Measurements from ENCODE around the gene RIMS4. TPM values are rescaled to one million over a fixed set of nuclear protein-coding genes. Genes with fewer than 3 reads are reported as not detected.

The RIMS4 gene
- polyA plus RNA-seq, 3 donors: not detected

- Mint-ChIP-seq H3K4me1 (peaks cover 8% of the 10 kb centered on the region), H3K27ac (no peak overlapping the region), H3K27me3 (ENCODE audit: low read depth in 3 of 3) (peaks cover 0 to 5% (median 4%) of the 10 kb centered on the region in 3 donors), H3K9me3 (no peaks in the 10 kb centered on the region), H3K4me3 (no peak overlapping the region), H3K36me3 (no peaks in the 10 kb centered on the region)
- WGBS (ENCODE audit: insufficient coverage): 95% methylated on average over 8 of the region's 8 CpGs
- Histone ChIP-seq H3K9ac (ENCODE audit: insufficient read depth, low read length, poor library complexity, severe bottlenecking) (no peak overlapping the region), H3K4me2 (replicated peaks; ENCODE audit: extremely low read depth, low read length, poor library complexity, severe bottlenecking) (no peak overlapping the region), H3K27ac (ENCODE audit: low read depth in 1 of 2, low read length in 2 of 2) (no peak overlapping the region), H3K9me3 (replicated peaks in 1 of 2; ENCODE audit: control insufficient read depth in 1 of 2, insufficient read depth in 1 of 2, low read length in 2 of 2) (no peaks in the 10 kb centered on the region), H3K4me3 (replicated peaks in 1 of 3; ENCODE audit: low read depth in 2 of 3, low read length in 3 of 3) (no peak overlapping the region), H2AFZ (ENCODE audit: insufficient read depth, low read depth, low read length, poor library complexity, severe bottlenecking) (no peak overlapping the region), H4K20me1 (ENCODE audit: insufficient read depth, low read length) (no peaks in the 10 kb centered on the region), H3K36me3 (replicated peaks in 1 of 2; ENCODE audit: control insufficient read depth in 1 of 2, insufficient read depth in 2 of 2, low read length in 2 of 2) (no peaks in the 10 kb centered on the region), H3K27me3 (ENCODE audit: control insufficient read depth in 2 of 2, insufficient read depth in 2 of 2, low read length in 2 of 2) (no peaks in the 10 kb centered on the region), H3K79me2 (ENCODE audit: insufficient read depth, low read length) (no peaks in the 10 kb centered on the region), H3K4me1 (ENCODE audit: control insufficient read depth in 1 of 2, insufficient read depth in 2 of 2, low read length in 2 of 2) (peaks cover 5 to 7% of the 10 kb centered on the region in 2 donors)
- TF ChIP-seq CTCF (IDR thresholded peaks at IDR 0.05): no peak
- intact Hi-C loops (cut with micrococcal nuclease): no loop called here
- DNase-seq: no peak
These were observed 99.1 kb downstream of the RIMS4 start for GRCh38 chr20:44711237-44711636.

- no peaks in the 10 kb centered on the region for H4K20me1 ChIP-seq (ENCODE audit: insufficient read depth, low read length)
- no peaks in the 10 kb centered on the region for H3K36me3 Mint-ChIP-seq
- H3K4me1 ChIP-seq (ENCODE audit: control insufficient read depth in 1 of 2, insufficient read depth in 2 of 2, low read length in 2 of 2): peaks cover 4 to 5% of the 10 kb centered on the region in 2 donors
- peaks cover 5% of the 10 kb centered on the region for H3K4me1 Mint-ChIP-seq
- H3K27ac Mint-ChIP-seq: no peak overlapping the region
- no peak overlapping the region for H3K4me3 Mint-ChIP-seq
- no peaks in the 10 kb centered on the region for H3K27me3 ChIP-seq (ENCODE audit: control insufficient read depth in 2 of 2, insufficient read depth in 2 of 2, low read length in 2 of 2)
- H3K36me3 ChIP-seq (replicated peaks in 1 of 2; ENCODE audit: control insufficient read depth in 1 of 2, insufficient read depth in 2 of 2, low read length in 2 of 2): no peaks in the 10 kb centered on the region
- H3K9me3 ChIP-seq (replicated peaks in 1 of 2; ENCODE audit: control insufficient read depth in 1 of 2, insufficient read depth in 1 of 2, low read length in 2 of 2): no peaks in the 10 kb centered on the region
- no peak overlapping the region for H3K9ac ChIP-seq (ENCODE audit: insufficient read depth, low read length, poor library complexity, severe bottlenecking)
- no peak overlapping the region for H2AFZ ChIP-seq (ENCODE audit: insufficient read depth, low read depth, low read length, poor library complexity, severe bottlenecking)
- H3K27ac ChIP-seq (ENCODE audit: low read depth in 1 of 2, low read length in 2 of 2): no peak overlapping the region
- intact Hi-C loops (cut with micrococcal nuclease): no loop called here
- no peak for DNase-seq
- no peak for TF ChIP-seq CTCF (IDR thresholded peaks at IDR 0.05)
- H3K4me3 ChIP-seq (replicated peaks in 1 of 3; ENCODE audit: low read depth in 2 of 3, low read length in 3 of 3): no peak overlapping the region
- WGBS (ENCODE audit: insufficient coverage): 94% methylated on average over 6 of the region's 9 CpGs
- no peak overlapping the region for H3K4me2 ChIP-seq (replicated peaks; ENCODE audit: extremely low read depth, low read length, poor library complexity, severe bottlenecking)
- H3K9me3 Mint-ChIP-seq: no peaks in the 10 kb centered on the region
- peaks cover 0 to 5% (median 1%) of the 10 kb centered on the region in 3 donors for H3K27me3 Mint-ChIP-seq (ENCODE audit: low read depth in 3 of 3)
- no peaks in the 10 kb centered on the region for H3K79me2 ChIP-seq (ENCODE audit: insufficient read depth, low read length)
These were observed 100.5 kb downstream of the RIMS4 start for GRCh38 chr20:44709797-44710196.

All from CD14-positive monocyte (primary cell).